HFF-Myc (cell line): Measurements from ENCODE around the gene RNF144A.

ENCODE experiments used
- DNase-seq: peaks from one replicate; pipeline ENCODE4 v3.0.0-alpha.2; 2011; ENCODE audit warnings: low read depth; ENCODE audit errors: extremely low read depth
- H3K4me3 ChIP-seq: replicated peaks from 2 replicates; pipeline ENCODE4 v1.5.1; 2011; ENCODE audit warnings: low read depth, mild to moderate bottlenecking, control low read depth, low read length
- CTCF ChIP-seq: IDR thresholded peaks from 2 replicates; pipeline ENCODE4 v1.5.1; 2012; ENCODE audit warnings: mild to moderate bottlenecking, low read depth, low read length, control low read depth; ENCODE audit errors: missing control alignments

RNF144A gene

GRCh38 chr2:6906165-6906741 is 11.0 kb upstream of the RNF144A start:
- TF ChIP-seq CTCF, result no peak
- no peak overlapping the region for H3K4me3 ChIP-seq
- DNase-seq, result no peak

GRCh38 chr2:6908291-6908690 is 8.9 kb upstream of the RNF144A start:
- H3K4me3 ChIP-seq, result no peak overlapping the region
- TF ChIP-seq CTCF, result no peak
- DNase-seq, result no peak

GRCh38 chr2:6909431-6910385 is 7.5 kb upstream of the RNF144A start:
- no peak overlapping the region for H3K4me3 ChIP-seq
- TF ChIP-seq CTCF, result no peak
- DNase-seq, result no peak

GRCh38 chr2:6911721-6912120 is 5.5 kb upstream of the RNF144A start:
- TF ChIP-seq CTCF, result no peak
- no peak for DNase-seq
- no peak overlapping the region for H3K4me3 ChIP-seq

- TF ChIP-seq CTCF, result no peak
- H3K4me3 ChIP-seq, result no peak overlapping the region
- DNase-seq, result no peak
These were observed 3.6 kb upstream of the RNF144A start for GRCh38 chr2:6913415-6914157.

- TF ChIP-seq CTCF, result no peak
- no peak overlapping the region for H3K4me3 ChIP-seq
- no peak for DNase-seq
These were observed 2.4 kb upstream of the RNF144A start for GRCh38 chr2:6914828-6915227.
